H1 (cell line): ENCODE data around the gene SH2B2. TPM values are rescaled to one million over a fixed set of nuclear protein-coding genes. Genes with fewer than 3 reads are reported as not detected.

Experiments
- CTCF ChIA-PET: fragments of 300-600 bp; sonication (Branson Sonifier 250); formaldehyde crosslinking; loops from one replicate; lab custom pipeline; 2021; ENCODE audit not compliant: partially characterized antibody; lab: Charles Lee
- POLR2A ChIA-PET: fragments of 300-600 bp; sonication (Branson Sonifier 250); formaldehyde crosslinking; loops from one replicate; lab custom pipeline; 2021; ENCODE audit warnings: inconsistent platforms; ENCODE audit not compliant: partially characterized antibody; lab: Charles Lee
- DNase-seq, 2 experiments: peaks; one replicate each; pipeline versions ENCODE4 v3.0.0 to v3.0.0-alpha.2; 2010 to 2022; ENCODE audit warnings: low spot score in 2 of 2, low read depth in 1 of 2, mixed read lengths in 1 of 2
- FAIRE-seq: peaks from 2 replicates; lab custom pipeline; 2011; peaks lifted over from hg19 to GRCh38; lab: Jason Lieb, UNC
- H2AFZ ChIP-seq: 2 replicates; pipeline ENCODE4 v1.8.1; 2012; ENCODE audit warnings: low read length, inconsistent platforms
- H2AK5ac ChIP-seq: 2 replicates; pipeline ENCODE4 v1.6.1; 2013; ENCODE audit warnings: low read depth, low read length
- H2BK120ac ChIP-seq: replicated peaks from 2 replicates; pipeline ENCODE3; 2013; ENCODE audit warnings: low read depth, low read length, inconsistent platforms
- H2BK12ac ChIP-seq: 2 replicates; pipeline ENCODE4 v1.6.1; 2013; ENCODE audit warnings: low read depth, low read length
- H2BK15ac ChIP-seq: 2 replicates; pipeline ENCODE4 v1.6.1; 2013; ENCODE audit warnings: low read length
- H2BK20ac ChIP-seq: 2 replicates; pipeline ENCODE4 v1.6.1; 2013; ENCODE audit warnings: low read length
- H2BK5ac ChIP-seq: 2 replicates; pipeline ENCODE4 v1.6.1; 2013; ENCODE audit warnings: low read depth, low read length
- H3K14ac ChIP-seq: 2 replicates; pipeline ENCODE4 v1.6.1; 2013; ENCODE audit warnings: inconsistent platforms; ENCODE audit not compliant: insufficient read length
- H3K18ac ChIP-seq: 2 replicates; pipeline ENCODE4 v1.6.1; 2013; ENCODE audit warnings: low read length; ENCODE audit errors: extremely low read depth
- H3K23ac ChIP-seq: 2 replicates; pipeline ENCODE4 v1.6.1; 2013; ENCODE audit warnings: inconsistent platforms; ENCODE audit not compliant: insufficient read length
- H3K23me2 ChIP-seq: 2 replicates; pipeline ENCODE4 v1.6.1; 2013; ENCODE audit warnings: low read depth, low read length
- H3K27ac ChIP-seq: 2 replicates; pipeline ENCODE4 v1.6.1; 2011; ENCODE audit warnings: low read depth, low read length, inconsistent platforms
- H3K27me3 ChIP-seq, 4 experiments: replicated peaks in 1 of 4; 1 replicate in 1 of 4; 2 replicates in 3 of 4; pipeline versions ENCODE4 v1.6.1 to v1.8.1; 2011 to 2013; ENCODE audit warnings: low read length in 3 of 4, mild to moderate bottlenecking in 3 of 4, inconsistent platforms in 2 of 4, mixed read lengths in 2 of 4, moderate library complexity in 1 of 4; ENCODE audit not compliant: control insufficient read depth in 3 of 4, insufficient read depth in 3 of 4; ENCODE audit errors: extremely low read depth in 1 of 4
- H3K36me3 ChIP-seq, 4 experiments: 2 replicates each; pipeline versions ENCODE4 v1.6.1 to v1.8.1; 2011 to 2013; ENCODE audit warnings: mild to moderate bottlenecking in 4 of 4, low read length in 3 of 4, moderate library complexity in 2 of 4, control low read depth in 1 of 4, inconsistent platforms in 1 of 4; ENCODE audit not compliant: insufficient read depth in 4 of 4, control insufficient read depth in 2 of 4
- H3K4ac ChIP-seq: replicated peaks from 2 replicates; pipeline ENCODE3; 2013; ENCODE audit warnings: low read length, low read depth, mixed read lengths, inconsistent platforms; ENCODE audit not compliant: insufficient read length
- H3K4me1 ChIP-seq, 4 experiments: replicated peaks in 1 of 4; 1 replicate in 1 of 4; 2 replicates in 3 of 4; pipeline versions ENCODE4 v1.6.1 to v1.8.1; 2011 to 2013; ENCODE audit warnings: low read length in 3 of 4, inconsistent platforms in 2 of 4, mixed read lengths in 1 of 4; ENCODE audit not compliant: insufficient read depth in 4 of 4, control insufficient read depth in 3 of 4
- H3K4me2 ChIP-seq, 2 experiments: 2 replicates each; pipeline versions ENCODE4 v1.6.1 to v1.8.1; 2011 to 2013; ENCODE audit warnings: low read depth in 2 of 2, low read length in 2 of 2, control low read depth in 1 of 2, inconsistent platforms in 1 of 2, mild to moderate bottlenecking in 1 of 2; ENCODE audit not compliant: insufficient read depth in 1 of 2
- H3K4me3 ChIP-seq, 4 experiments: fragments of 200-600, 300-600 bp in 1 of 4; sonication (generic), shearing (Covaris generic), sonication (Bioruptor Twin) in 1 of 4; 2 replicates each; pipeline versions ENCODE4 v1.5.1 to v1.8.1; 2011 to 2016; ENCODE audit warnings: low read length in 4 of 4, low read depth in 3 of 4, control low read depth in 2 of 4, inconsistent platforms in 2 of 4, mild to moderate bottlenecking in 2 of 4, mixed read lengths in 1 of 4, moderate library complexity in 1 of 4; ENCODE audit not compliant: insufficient read depth in 2 of 4; ENCODE audit errors: extremely low read depth in 1 of 4
- H3K56ac ChIP-seq: replicated peaks from 2 replicates; pipeline ENCODE3; 2013; ENCODE audit warnings: low read depth, mild to moderate bottlenecking, mixed read lengths, low read length, inconsistent platforms; ENCODE audit not compliant: insufficient read length
- H3K79me1 ChIP-seq: 2 replicates; pipeline ENCODE4 v1.6.1; 2013; ENCODE audit warnings: low read depth, low read length, control low read depth
- H3K79me2 ChIP-seq, 2 experiments: 2 replicates each; pipeline versions ENCODE4 v1.6.1 to v1.8.1; 2012 to 2013; ENCODE audit warnings: low read length in 2 of 2, mild to moderate bottlenecking in 2 of 2, inconsistent platforms in 1 of 2; ENCODE audit not compliant: insufficient read depth in 2 of 2, control insufficient read depth in 1 of 2
- H3K9ac ChIP-seq, 4 experiments: replicated peaks in 1 of 4; 1 replicate in 1 of 4; 2 replicates in 3 of 4; pipeline versions ENCODE4 v1.6.1 to v1.8.1; 2011 to 2013; ENCODE audit warnings: low read depth in 3 of 4, low read length in 3 of 4, control low read depth in 2 of 4, mild to moderate bottlenecking in 2 of 4, moderate library complexity in 2 of 4, inconsistent platforms in 1 of 4; ENCODE audit errors: extremely low read depth in 1 of 4
- H3K9me3 ChIP-seq, 2 experiments: 2 replicates each; pipeline versions ENCODE4 v1.6.1 to v1.8.1; 2012 to 2013; ENCODE audit warnings: mild to moderate bottlenecking in 2 of 2, moderate library complexity in 2 of 2, control low read depth in 1 of 2, inconsistent platforms in 1 of 2, low read depth in 1 of 2, low read length in 1 of 2, mixed read lengths in 1 of 2; ENCODE audit not compliant: insufficient read depth in 2 of 2
- H4K20me1 ChIP-seq, 2 experiments: replicated peaks in 1 of 2; 2 replicates each; pipeline versions ENCODE3 to v1.8.1; 2011 to 2013; ENCODE audit warnings: inconsistent platforms in 2 of 2, low read length in 2 of 2, mild to moderate bottlenecking in 1 of 2; ENCODE audit not compliant: insufficient read depth in 2 of 2, control insufficient read depth in 1 of 2
- H4K5ac ChIP-seq: 2 replicates; pipeline ENCODE4 v1.6.1; 2013; ENCODE audit warnings: low read length, low read depth, mixed read lengths, inconsistent platforms; ENCODE audit not compliant: insufficient read length
- H4K8ac ChIP-seq: 2 replicates; pipeline ENCODE4 v1.8.0; 2013; ENCODE audit warnings: mild to moderate bottlenecking, moderate library complexity, low read length, inconsistent platforms; ENCODE audit not compliant: insufficient read depth; ENCODE audit errors: extremely low read depth
- H4K91ac ChIP-seq: replicated peaks from 2 replicates; pipeline ENCODE3; 2013; ENCODE audit warnings: low read length, mixed read lengths, inconsistent platforms; ENCODE audit not compliant: insufficient read length
- EZH2 ChIP-seq: fragments of 200-600 bp; sonication (generic); IDR thresholded peaks from 2 replicates; pipeline ENCODE4 v1.7.1; 2012; ENCODE audit warnings: low read depth, mild to moderate bottlenecking, moderate library complexity, low read length, inconsistent platforms; ENCODE audit not compliant: severe bottlenecking
- ZNF274 ChIP-seq: IDR thresholded peaks from 2 replicates; pipeline ENCODE4 v1.7.0; 2012; ENCODE audit warnings: low read length, borderline replicate concordance; ENCODE audit errors: extremely low read depth
- WGBS, 2 experiments: shearing (Covaris generic) in 1 of 2; methylation state at CpG; one replicate each; pipeline versions ENCODE4 v1.1.6 to v1.1.7; 2013 to 2015; ENCODE audit warnings: low lambda C conversion rate in 2 of 2, mixed read lengths in 2 of 2, inconsistent platforms in 1 of 2, low coverage in 1 of 2, missing lambda C conversion rate in 1 of 2; ENCODE audit not compliant: insufficient replicate concordance in 2 of 2, insufficient coverage in 1 of 2, insufficient read length in 1 of 2; ENCODE audit errors: extremely low coverage in 1 of 2, missing lambda C conversion rate in 1 of 2; 5-methylcytosine and 5-hydroxymethylcytosine counted together
- polyA plus RNA-seq, 7 experiments: library from polyadenylated mRNA; depleted of rRNA in 3 of 7; stranded (reverse) in 5 of 7; unstranded in 2 of 7; fragments of >200 nt in 5 of 7; fragments of 200-250 nt in 2 of 7; gene quantifications; 1 replicate in 5 of 7; 2 replicates in 1 of 7; 4 replicates in 1 of 7; pipeline versions ENCODE4 v1.2.1 to v1.2.3, GENCODE V29; 2011 to 2013; ENCODE audit warnings: missing spikeins in 2 of 7, mixed read lengths in 2 of 7
- total RNA-seq: library from RNA; stranded (reverse); fragmentation: NEBNext Ultra II Directional; extraction: Animal tissue kit (Norgen Biotek cat#: 25700); gene quantifications from 2 replicates; pipeline ENCODE4 v1.2.1, GENCODE V29; 2021

SH2B2 gene
- total and polyA plus RNA-seq, 2 of the 8 experiments (the other 6 are each of a cell fraction or from before 2014, with no cell fraction given), result 11.5 to 18.7 TPM

DNA sequence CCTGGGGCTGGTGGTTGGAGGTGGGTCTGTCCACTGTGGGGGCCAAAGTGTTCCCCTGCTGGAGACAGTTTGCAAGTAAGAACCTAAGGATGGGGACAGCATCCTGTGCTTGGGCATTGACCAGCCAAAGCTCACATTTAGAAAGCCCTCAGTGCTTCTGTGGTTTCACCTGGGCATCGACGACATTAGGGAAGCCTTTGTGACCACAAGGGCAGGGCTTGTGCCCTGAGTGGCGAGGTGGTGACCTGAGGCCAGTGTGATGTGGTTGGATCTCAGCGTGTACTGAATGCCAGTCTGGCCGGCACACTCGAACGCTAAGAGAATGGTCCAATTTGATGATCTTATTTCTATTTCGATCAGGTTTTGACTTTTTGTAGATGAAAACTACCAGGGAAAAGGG is 32.1 kb upstream of the SH2B2 start:
- POLR2A ChIA-PET, result no interaction called here
- Histone ChIP-seq H3K4ac (no peak overlapping the region), H3K36me3 (no peaks in the 10 kb centered on the region), H3K23ac (no peak overlapping the region), H4K8ac (peak overlapping the region; percentile 23; the same call in 1 of the 2 replicates), H3K27ac (no peak overlapping the region), H2BK15ac (no peak overlapping the region), H3K14ac (no peak overlapping the region), H3K4me1 (peaks cover 0 to 5% (median 0%) of the 10 kb centered on the region in 4 experiments; a peak in 3 of 7 replicates), H2BK12ac (no peak overlapping the region), H3K56ac (no peak overlapping the region), H3K9ac (no peak overlapping the region; a peak in 1 of 7 replicates), H4K20me1 (no peaks in the 10 kb centered on the region), H2BK120ac (no peak overlapping the region), H3K79me1 (no peaks in the 10 kb centered on the region), H3K18ac (no peak overlapping the region), H3K27me3 (no peaks in the 10 kb centered on the region), H3K23me2 (no peaks in the 10 kb centered on the region), H3K79me2 (no peaks in the 10 kb centered on the region), H3K9me3 (no peaks in the 10 kb centered on the region), H2AK5ac (no peak overlapping the region), H3K4me2 (no peak overlapping the region), H4K5ac (no peak overlapping the region), H4K91ac (no peak overlapping the region), H3K4me3 (no peak overlapping the region), H2AFZ (no peak overlapping the region), H2BK20ac (no peak overlapping the region), H2BK5ac (no peak overlapping the region)
- CTCF ChIA-PET, result interaction anchor here (0.7 to 0.9 kb wide), 3 partner anchors 28 to 993 kb away, joined by 3 to 4 read pairs (median 3); no protein-coding TSS in a partner anchor
- WGBS, 2 experiments, result 94% methylated on average over 8 of the region's 8 CpGs; no CpG with 5 or more reads in 1 of the 2 experiments
- no peak for FAIRE-seq
- DNase-seq, result no peak
- no peak for TF ChIP-seq ZNF274
- no peak for TF ChIP-seq EZH2
